Fibroblast of peridontal ligament (primary cell): ENCODE measurements around the gene CLASP2.
A peak's percentile ranks its signal among the peaks of the same experiment; 100 is the strongest.
"Not testable (repeated sequence)": the region's sequence is repeated elsewhere in the genome, so short reads cannot be mapped to it uniquely, and the experiment has no call there.

Experiments
- DNase-seq: peaks from one replicate; pipeline ENCODE4 v3.0.0-alpha.2; 2010; ENCODE audit errors: extremely low read depth

Gene CLASP2

DNA sequence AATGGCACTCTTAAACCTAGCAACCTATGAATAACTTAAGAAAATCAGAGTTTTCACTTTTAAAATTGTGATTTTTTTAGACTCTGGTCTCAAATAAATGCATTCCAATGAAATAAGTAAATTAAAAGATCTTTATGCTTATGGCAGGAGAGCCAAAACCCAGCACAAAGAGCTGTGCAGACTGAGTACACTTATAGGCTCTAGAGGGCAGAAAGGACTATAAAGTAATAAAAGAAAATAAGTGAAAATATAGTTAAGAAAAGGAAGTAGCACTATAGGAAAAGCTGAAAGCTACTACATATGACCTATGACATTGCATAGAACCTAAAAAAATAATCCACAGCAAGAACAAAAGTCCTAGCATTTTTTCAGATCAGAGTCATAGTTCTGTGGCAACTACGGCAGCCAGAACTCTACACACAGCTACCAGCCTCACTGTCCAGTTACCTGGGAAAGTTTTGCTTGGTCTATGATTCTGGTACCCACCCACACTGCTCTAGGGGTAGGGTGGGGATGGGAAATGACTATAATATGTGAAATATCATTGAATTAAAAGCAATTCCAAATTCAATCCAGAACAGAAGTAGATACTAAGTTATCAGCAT, 30.5 kb downstream of the CLASP2 start:
- DNase-seq, result peak; percentile 40

DNA sequence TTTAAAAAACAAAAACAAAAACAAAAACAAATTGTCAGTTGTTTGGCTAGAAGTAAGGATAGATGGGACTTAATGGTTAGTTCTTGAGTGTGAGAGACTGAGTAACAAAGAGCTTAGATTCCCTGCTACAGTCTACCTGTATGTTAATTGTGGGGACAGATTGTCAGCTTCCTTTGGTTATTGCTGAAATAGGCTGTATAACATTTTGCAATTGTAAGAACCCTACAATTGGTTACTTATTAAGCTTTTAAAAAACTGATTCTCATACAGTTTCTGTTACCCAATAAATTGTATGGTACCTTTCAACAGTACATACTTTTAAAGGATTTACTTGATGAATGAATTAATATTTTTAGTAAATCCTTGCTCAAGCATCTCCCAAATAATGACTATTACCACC, 35.3 kb downstream of the CLASP2 start:
- no peak for DNase-seq

DNA sequence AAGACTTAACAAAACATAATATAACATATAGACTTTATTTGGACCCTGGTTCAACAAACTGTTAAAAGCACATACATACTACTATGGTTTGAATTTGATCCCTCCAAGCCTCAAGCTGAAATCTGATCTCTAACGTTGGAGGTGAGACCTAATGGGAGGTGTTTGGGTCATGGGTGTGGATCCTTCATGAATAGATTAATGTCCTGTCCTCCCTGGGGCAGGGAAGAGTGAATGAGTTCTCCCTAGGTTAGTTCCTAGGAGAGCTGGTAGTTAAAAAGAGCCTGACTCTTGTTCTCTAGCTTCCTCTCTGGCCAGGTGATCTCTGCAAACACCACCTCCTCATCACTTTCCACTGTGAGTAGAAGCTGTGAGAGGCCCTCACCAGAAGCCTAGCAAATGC, 36.4 kb downstream of the CLASP2 start:
- DNase-seq, result no peak

DNA sequence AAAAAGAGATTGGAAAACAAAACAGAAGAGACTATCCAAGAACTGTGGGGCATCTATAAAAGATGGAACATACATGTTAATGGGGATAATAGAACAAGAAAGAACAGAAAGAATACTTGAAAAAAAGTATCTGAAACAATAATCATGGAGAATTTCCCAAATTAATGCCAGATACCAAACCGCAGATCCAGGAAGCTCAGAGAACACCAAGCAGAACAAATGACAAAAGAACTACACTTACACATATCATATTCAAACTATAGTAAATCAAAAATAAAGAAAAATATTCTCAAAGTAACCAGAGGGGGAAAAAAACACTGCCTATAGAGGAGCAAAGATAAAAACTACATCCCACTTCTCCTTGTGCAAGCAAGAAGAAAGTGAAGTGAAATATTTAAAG, 40.0 kb downstream of the CLASP2 start:
- DNase-seq, result no peak

DNA sequence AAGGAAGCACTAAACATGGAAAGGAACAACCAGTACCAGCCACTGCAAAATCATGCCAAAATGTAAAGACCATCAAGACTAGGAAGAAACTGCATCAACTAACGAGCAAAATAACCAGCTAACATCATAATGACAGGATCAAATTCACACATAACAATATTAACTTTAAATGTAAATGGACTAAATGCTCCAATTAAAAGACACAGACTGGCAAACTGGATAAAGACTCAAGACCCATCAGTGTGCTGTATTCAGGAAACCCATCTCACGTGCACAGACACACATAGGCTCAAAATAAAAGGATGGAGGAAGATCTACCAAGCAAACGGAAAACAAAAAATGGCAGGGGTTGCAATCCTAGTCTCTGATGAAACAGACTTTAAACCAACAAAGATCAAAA, 44.6 kb downstream of the CLASP2 start:
- not testable (repeated sequence) for DNase-seq

DNA sequence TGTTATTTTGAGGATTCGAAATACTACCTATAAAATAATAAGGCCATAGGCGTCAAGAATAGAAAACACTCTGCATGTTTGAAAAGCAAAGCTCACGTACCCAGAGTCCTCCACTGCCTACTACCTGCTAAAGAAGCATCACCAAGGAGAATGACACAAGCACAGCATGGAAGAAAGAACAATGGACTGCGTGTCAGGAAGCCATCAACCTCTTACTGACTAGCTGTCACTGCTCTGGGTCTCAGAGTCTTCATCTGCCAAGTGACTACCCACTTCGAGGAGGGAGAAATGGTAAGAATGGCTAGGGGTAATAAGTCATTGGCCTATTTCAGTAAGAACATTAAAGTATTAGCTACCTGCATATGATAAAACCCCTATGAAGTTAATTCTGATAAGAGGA, 49.4 kb downstream of the CLASP2 start:
- no peak for DNase-seq

DNA sequence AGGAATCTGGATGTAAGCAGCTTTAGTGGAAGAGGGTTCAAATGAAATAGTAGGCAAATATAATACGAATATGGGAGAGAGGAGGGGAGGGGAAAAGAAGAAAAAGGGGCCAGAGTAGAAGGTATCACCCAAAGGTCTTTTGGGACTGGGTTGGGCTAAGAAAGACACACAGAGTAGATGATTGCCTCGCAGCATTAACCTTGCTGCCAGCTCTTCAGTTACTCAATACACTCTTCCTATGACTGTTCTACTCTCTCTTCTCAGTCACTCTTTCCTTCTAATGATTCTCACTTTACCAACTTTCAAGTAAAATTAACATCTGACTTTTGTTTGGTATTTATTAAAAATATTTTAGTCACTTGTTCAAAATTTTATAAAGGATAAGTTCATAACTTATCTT, 52.8 kb downstream of the CLASP2 start:
- peak; percentile 36 for DNase-seq

DNA sequence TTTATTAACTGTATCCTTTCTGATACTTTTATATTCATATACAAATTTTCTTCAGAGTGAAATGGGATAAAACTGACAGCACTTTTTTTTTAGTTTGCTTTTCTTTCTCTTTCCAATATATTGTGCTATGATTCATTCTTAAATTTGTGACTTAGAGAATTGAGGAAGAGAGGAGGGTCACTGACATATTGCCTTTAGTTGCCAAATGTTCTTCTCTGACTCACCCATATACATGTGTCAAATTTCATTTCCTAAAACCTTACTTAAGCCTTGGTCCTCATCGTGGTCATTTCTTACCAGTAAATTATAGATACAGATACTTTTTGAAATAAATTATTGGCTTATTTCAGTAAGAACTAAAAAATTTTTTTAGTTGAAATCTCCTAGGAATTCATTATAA, 53.9 kb downstream of the CLASP2 start:
- DNase-seq, result peak; percentile 93

DNA sequence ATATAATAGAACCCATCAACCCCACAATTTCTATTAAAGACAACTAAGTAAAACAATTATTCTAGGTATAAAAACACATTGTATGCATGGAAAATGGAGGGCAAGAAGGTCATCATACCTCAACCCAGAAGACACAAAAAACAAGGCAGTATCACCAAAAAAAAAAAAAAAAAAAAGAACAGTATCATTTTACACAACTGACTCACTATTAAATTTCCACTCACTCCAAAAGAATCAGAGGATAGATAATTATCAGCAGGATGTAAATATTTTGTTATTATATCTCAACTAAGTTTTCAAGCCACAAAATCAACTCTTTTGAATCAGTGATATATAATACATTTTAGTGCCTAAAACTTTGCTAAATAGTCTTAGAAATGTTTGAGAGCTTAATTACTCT, 55.0 kb downstream of the CLASP2 start:
- no peak for DNase-seq

DNA sequence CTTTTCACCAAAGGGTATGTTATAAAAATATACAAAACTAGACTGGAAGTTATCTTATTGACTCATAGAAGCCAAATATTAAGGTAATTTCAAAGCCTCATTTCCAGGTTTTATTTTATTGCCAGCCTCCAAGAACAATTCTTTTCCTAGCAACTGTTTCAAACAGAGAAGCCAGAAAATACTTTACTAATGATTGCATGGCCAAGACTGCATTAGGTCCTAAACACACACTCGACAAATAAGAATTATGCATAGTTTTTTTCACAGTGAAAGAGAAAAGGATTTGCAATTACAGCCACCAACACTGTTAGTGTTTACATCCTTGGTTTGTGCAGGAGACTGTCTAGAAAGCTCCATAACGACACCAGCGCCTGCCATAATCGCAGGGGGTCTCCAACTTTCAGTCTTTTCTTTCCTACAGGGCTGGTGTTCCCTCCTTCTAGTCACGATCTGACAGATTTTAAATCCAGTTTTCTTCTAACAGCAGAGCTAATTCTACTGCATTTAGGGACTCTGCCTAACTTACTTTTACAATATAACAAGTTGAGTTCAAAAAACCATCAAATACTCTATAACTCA, 58.1 kb downstream of the CLASP2 start:
- DNase-seq, result peak; percentile 38

DNA sequence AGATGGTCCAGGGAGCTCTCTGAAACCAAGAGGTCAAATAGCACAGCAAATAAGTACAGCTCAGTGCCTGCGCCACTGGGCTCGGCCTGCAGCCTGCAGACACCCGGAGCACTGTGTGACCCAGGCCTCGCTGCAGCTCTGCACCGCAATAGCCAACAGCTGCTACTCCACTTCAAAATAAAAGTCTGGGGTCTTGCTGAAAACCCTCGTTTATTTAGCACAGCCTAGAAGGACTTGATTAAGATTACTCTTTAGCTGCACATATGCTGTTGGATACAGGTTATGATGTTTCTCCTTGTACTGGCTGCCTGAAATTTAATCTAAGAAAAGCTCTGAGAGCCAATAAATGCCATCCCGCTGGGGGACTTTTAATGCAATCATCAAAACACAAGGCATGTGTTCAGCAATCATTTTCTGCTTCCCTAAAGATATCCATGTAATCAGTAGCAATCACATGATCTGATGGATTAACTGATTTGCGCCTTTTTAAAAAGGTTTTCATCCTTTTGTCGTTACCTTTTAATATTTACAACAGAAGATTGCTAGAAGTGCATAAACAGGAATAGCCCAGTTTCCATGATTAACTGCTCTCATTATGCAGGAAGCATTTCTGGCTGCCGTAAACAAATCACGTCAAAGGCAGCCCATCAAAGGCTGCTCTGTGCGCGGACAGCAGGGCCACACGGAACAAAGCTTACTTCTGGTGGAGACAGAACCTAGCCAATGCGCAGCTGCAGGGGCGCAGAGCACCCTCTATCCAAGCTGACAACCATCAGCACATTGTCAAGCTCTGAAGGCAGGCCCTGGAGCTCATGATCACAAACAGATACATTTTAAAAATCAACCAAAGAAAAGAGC, 58.8 kb downstream of the CLASP2 start:
- peak; percentile 74 for DNase-seq

DNA sequence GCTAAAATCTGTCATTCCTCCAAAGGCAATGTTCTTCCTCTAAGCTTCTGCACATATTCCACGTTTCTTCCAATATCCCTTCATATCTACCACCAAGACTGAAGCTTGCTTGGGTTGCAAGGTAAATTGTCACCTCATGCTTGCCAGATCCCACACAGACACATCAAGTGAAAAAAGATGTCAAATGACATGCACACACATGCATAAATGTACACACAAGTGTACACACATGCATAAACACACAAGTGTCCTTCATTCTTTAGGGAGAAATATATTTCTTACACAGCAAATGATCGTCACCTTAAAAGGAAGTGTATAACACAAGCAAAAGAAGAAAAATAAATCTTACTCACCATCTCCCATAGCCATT, 59.4 kb downstream of the CLASP2 start:
- no peak for DNase-seq

DNA sequence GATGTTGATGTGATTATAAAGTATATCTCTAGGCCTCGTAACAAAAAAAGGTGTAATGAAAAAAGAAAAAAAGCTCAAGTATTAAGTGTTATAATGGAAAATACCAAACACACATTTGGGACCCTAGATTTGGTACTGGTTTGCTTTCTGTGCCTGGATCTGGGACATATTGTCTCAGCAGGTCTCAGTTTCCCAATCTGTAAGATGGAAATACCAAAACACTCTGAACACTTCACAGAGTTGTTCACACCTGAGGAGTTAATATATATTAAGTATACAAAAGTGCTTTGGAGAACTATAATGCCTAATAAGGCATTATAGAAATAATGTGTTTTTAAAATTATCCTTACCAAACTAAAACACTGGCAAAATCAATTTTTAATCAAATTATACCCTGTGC, 60.0 kb downstream of the CLASP2 start:
- DNase-seq, result no peak

DNA sequence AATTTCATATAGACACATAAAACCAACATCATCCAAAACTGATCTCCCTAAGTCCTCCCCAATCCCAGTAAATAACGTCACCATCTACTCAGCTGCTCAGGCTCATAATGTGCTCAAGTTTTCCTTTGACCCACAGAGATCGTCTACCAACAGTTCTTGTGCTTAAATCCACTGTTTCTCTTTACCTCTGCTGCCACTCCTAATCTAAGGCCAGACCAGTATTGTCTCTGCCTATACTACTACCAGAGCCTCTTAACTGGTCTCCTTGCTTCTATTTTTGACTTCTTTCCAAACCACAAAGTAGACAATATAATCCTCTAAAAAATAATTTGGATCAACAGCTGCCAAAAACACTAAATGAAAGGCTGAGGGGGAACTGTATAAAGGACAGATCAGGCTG, 65.3 kb downstream of the CLASP2 start:
- no peak for DNase-seq

DNA sequence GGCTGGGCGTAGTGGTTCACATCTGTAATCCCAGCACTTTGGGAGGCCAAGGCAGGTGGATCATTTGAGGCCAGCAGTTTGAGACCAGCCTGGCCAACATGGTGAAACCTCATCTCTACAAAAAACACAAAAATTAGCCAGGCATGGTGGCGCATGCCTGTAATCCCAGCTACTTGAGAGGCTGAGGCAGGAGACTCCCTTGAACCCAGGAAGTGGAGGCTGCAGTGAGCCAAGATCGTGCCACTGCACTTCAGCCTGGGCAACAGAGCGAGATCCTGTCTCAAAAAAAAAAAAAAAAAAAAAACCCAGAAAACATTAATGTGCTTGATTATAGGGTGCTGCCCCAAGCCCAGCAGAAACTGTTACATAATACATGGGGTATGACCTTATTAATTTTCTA, 67.0 kb downstream of the CLASP2 start:
- not testable (repeated sequence) for DNase-seq

DNA sequence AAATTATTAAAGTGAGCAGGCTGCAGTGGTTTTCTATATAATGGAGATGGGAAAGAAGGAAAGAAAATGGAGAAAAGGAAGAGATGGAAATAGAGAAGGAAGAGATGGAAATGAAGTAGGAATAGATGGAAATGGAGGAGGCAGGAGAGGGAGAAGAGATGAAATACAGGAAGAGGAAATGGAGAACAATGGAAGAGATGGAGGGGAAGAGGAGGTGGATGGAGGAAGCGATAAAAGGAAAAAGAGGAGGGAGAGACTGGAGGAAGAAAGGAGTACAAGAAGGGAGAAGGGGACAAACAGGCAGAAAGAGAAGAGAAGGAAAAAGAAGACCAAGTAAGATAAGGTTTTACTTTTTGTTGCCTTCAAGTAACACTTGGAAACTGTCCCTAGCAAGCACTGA, 67.6 kb downstream of the CLASP2 start:
- no peak for DNase-seq

DNA sequence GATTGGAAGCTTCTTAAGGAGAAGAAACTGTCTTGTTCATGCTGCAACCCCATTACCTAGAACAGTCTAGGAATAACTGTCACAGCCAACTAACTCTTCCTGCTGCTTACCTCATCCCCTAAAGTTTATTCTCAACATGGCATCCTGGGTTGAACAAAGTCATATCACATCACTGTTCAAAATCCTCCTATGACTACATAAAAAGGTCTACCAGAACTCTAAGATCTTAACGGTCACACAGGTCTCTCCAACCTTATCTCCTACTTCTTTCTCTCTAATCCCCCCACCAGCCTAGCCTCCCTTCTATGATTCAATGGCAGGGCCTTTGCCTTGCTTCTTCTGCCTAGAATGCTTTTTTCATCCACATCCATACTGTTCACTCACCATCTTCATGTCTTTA, 69.3 kb downstream of the CLASP2 start:
- DNase-seq, result no peak

DNA sequence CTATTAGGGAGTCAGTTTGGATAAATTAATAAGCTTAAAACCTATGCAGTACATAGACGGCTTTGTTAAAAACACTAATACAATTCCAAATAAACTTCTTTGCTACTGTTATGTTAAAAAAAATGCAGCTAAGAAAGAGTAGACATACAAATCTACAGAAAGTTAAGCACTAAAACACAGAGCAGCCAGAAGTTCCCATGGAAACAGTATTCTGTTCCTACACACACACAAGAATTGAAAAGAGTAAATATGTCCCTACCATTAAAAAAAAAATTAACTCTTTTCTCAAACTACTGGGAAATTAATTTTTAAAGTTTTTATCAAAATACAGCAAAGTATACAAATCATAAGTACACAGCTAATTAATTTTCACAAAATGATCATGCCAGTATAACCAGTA, 71.6 kb downstream of the CLASP2 start:
- no peak for DNase-seq

DNA sequence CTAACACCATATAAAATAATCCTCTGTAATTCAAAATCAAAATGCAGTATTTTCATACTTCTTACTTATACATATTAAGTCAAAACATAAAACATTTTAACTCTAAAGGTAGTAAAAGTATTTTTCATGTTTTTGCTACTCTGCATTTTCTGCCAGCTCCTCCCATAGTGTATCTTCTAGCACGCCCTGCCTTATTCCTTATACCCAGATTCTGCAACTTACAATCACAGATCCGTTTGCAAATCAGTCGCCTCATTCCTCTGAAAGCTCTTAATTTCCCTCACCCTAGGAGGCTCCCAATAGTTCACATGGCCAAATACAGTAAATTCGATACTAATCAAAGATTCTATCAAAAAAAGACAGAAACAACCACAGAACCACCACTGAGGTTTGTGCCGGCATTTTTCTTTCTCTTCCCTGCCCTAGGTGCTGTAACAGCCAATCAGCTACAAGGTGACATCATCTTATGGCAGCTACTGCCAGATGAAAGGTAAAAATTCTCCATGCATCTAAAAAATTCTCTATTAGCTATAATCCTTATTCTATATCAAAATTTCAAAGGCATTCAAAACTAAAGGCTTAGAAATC, 72.9 kb downstream of the CLASP2 start:
- DNase-seq, result peak; percentile 55

DNA sequence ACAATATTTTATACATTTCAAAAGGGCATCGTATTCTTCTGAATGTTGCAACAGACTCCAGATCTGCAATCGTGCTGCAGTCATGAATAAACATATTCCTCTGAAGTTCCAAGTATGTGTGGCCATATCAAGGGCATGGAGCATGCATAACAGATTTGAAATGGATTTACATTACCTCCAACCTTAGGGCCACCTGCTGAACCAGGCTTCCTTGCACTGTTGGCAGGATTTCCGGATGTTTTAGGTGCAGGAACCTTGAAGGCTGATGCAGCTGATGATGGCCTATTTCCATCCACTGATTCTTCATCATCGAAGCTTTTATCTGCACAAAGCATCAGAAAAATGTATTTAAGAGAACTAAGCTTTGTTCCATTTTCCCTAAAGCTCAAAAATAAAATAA, 73.5 kb downstream of the CLASP2 start:
- DNase-seq, result no peak

DNA sequence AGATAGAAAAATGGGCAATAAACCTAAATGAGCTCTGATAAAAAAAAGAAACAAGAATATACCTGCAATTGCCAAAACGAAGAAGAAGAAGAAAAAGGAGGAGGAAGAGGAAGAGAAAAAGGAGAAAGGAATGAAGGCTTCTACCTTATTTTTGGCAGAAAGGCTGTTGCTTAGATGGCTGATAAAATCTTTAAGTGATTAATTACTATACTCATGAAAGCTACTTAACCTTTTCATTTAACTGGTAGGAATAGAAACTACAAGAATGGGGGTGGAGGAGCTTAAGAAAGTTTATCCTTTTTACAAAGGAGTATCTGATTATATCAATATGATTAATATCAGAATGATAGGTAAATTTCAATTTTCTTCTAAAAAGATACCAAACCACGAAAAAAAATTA, 75.2 kb downstream of the CLASP2 start:
- DNase-seq, result no peak

DNA sequence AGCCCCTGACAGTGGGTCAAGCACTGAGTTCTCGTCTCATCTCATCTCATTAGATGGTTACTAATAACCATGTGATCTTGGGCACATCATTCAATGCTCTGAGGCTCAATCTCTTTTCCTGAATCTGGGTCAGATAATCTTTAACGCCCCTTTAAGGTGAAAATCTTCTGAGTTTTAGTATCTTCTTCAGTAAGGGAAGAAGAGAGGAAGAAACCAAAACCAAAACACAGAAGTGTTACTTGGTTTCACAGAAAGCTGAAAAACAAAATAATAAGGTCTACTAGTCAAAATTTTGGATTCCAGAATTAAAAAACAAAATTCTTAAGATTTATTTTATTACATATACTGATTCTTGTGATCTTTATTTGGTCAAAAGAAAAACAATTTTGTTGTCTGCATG, 78.2 kb downstream of the CLASP2 start:
- DNase-seq, result no peak

DNA sequence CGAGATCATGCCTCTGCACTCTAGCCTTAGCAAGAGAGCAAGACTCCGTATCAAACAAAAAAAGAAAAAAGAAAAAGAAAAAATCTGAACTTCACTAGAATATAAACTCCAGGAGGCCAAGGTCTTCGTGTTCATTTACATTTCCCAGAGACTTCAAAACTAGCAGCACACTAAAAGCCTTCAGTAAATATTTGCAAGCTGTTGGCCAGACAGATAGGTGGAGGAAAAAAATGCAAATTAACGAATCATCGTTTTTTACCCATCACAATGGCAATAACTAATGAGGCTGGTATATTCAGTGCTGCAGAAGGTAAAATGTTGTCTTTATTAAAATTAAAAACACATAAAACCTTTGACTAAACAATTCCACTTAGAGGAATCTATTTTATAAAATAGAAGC, 80.6 kb downstream of the CLASP2 start:
- no peak for DNase-seq
